ENCODE measurements around the gene DHRS2. TPM values are rescaled to one million over a fixed set of nuclear protein-coding genes. Genes with fewer than 3 reads are reported as not detected.

DHRS2 gene
- total RNA-seq (2022; extraction: Qiagen RNA extraction; ENCODE audit: low read depth) = 5.0 to 9.9 TPM (median 7.3 TPM) in 5 replicates

GRCh38 chr14:23636317-23637211 lies at the start of gene DHRS2:
Gene DHRS2, plus strand, starts transcription at chr14:23636364. Its CDS starts 2,501 bp downstream, at chr14:23638865.

Other genes starting within 250 kb of the DHRS2 start
- gene MYH6, start 228.1 kb upstream of the DHRS2 start, total RNA-seq (2022; extraction: Qiagen RNA extraction; ENCODE audit: low read depth) = 0.02 TPM in 1 of 5 replicates, not detected in the others
- not detected in 5 replicates for gene MYH7, start 200.7 kb upstream of the DHRS2 start, total RNA-seq (2022; extraction: Qiagen RNA extraction; ENCODE audit: low read depth)
- 54.4 to 73.7 TPM (median 65.0 TPM) in 5 replicates for gene NGDN, start 166.7 kb upstream of the DHRS2 start, total RNA-seq (2022; extraction: Qiagen RNA extraction; ENCODE audit: low read depth)
- 0.85 to 1.8 TPM (median 1.3 TPM) in 5 replicates for gene ZFHX2, start 84.6 kb upstream of the DHRS2 start, total RNA-seq (2022; extraction: Qiagen RNA extraction; ENCODE audit: low read depth)
- 11.9 to 15.2 TPM (median 15.0 TPM) in 5 replicates for gene THTPA, start 80.1 kb upstream of the DHRS2 start, total RNA-seq (2022; extraction: Qiagen RNA extraction; ENCODE audit: low read depth)
- 34.0 to 61.8 TPM (median 48.7 TPM) in 5 replicates for gene AP1G2, start 68.6 kb upstream of the DHRS2 start, total RNA-seq (2022; extraction: Qiagen RNA extraction; ENCODE audit: low read depth)
- gene JPH4, start 57.6 kb upstream of the DHRS2 start, total RNA-seq (2022; extraction: Qiagen RNA extraction; ENCODE audit: low read depth) = 0.04 to 0.08 TPM (median 0.07 TPM) in 3 of 5 replicates, not detected in the others

Measured in A549 treated with ZK216348 at 1 μM for 4 hours (cell line).